Ectodermal cell (in vitro differentiated cells): Measurements from ENCODE around the gene FAM234A. TPM values are rescaled to one million over a fixed set of nuclear protein-coding genes. Genes with fewer than 3 reads are reported as not detected.

Source experiments
- H3K27ac ChIP-seq: 2 replicates; pipeline ENCODE4 v1.7.0; 2013; ENCODE audit warnings: mild to moderate bottlenecking, low read depth, low read length; ENCODE audit not compliant: insufficient read depth, poor library complexity, severe bottlenecking
- H3K27me3 ChIP-seq: 2 replicates; pipeline ENCODE4 v1.7.0; 2013; ENCODE audit warnings: mild to moderate bottlenecking, low read length; ENCODE audit not compliant: insufficient read depth, control insufficient read depth, poor library complexity, severe bottlenecking
- H3K36me3 ChIP-seq: one replicate; pipeline ENCODE4 v1.7.0; 2013; ENCODE audit warnings: low read length; ENCODE audit not compliant: control insufficient read depth, insufficient read depth
- H3K4me1 ChIP-seq: one replicate; pipeline ENCODE4 v1.7.0; 2013; ENCODE audit warnings: low read length; ENCODE audit not compliant: control insufficient read depth, insufficient read depth
- H3K4me3 ChIP-seq: 2 replicates; pipeline ENCODE4 v1.7.0; 2013; ENCODE audit warnings: low read depth, low read length, control low read depth; ENCODE audit not compliant: insufficient read depth
- H3K9me3 ChIP-seq: 2 replicates; pipeline ENCODE4 v1.7.0; 2013; ENCODE audit warnings: mild to moderate bottlenecking, low read length, moderate library complexity; ENCODE audit not compliant: control insufficient read depth
- WGBS, 2 experiments: methylation state at CpG; one replicate each; pipeline ENCODE4 v1.1.7; 2013; ENCODE audit warnings: missing lambda C conversion rate in 2 of 2; 5-methylcytosine and 5-hydroxymethylcytosine counted together
- polyA plus RNA-seq, 4 experiments: library from polyadenylated mRNA; stranded (reverse); fragments of 50-300 nt; gene quantifications; one replicate each; pipeline ENCODE4 v1.2.3, GENCODE V29; 2013

The FAM234A gene
- 131 TPM for polyA plus RNA-seq (2013, experiment 1 of 4)
- polyA plus RNA-seq (2013, experiment 2 of 4): 138 TPM
- 101 TPM for polyA plus RNA-seq (2013, experiment 3 of 4)
- polyA plus RNA-seq (2013, experiment 4 of 4): 113 TPM

- Histone ChIP-seq H3K4me3 (peak within 1 kb of the TSS; percentile 95), H3K9me3 (no peaks in the 10 kb centered on the region), H3K27me3 (no peaks in the 10 kb centered on the region), H3K27ac (peak within 1 kb of the TSS; percentile 98), H3K36me3 (no peaks in the 10 kb centered on the region), H3K4me1 (no peaks in the 10 kb centered on the region)
- WGBS, 2 experiments: 0% methylated on average over 85 of the region's 85 CpGs
These were observed at the start of gene FAM234A for GRCh38 chr16:234468-235305. FAM234A (plus strand) TSS chr16:234821; CDS start chr16:254414, 19,593 bp downstream.

- H3K9me3 ChIP-seq: no peaks in the 10 kb centered on the region
- WGBS, 2 experiments: 95 to 96% methylated on average over 13 of the region's 13 CpGs
- no peak overlapping the region for H3K4me3 ChIP-seq
- no peaks in the 10 kb centered on the region for H3K4me1 ChIP-seq
- peaks cover 29% of the 10 kb centered on the region for H3K36me3 ChIP-seq
- peaks cover 13% of the 10 kb centered on the region for H3K27me3 ChIP-seq
- H3K27ac ChIP-seq: no peak overlapping the region
These were observed 49.4 kb upstream of the FAM234A start for GRCh38 chr16:185213-185612.

GRCh38 chr16:185691-186090 is 48.9 kb upstream of the FAM234A start:
- Histone ChIP-seq H3K4me1 (no peaks in the 10 kb centered on the region), H3K36me3 (peaks cover 34% of the 10 kb centered on the region), H3K4me3 (no peak overlapping the region), H3K9me3 (no peaks in the 10 kb centered on the region), H3K27ac (no peak overlapping the region), H3K27me3 (peaks cover 8% of the 10 kb centered on the region)
- WGBS, 2 experiments: 89 to 93% methylated on average over 5 to 7 of the region's 11 CpGs

GRCh38 chr16:187330-187729 is 47.3 kb upstream of the FAM234A start:
- H3K27ac ChIP-seq: no peak overlapping the region

GRCh38 chr16:188674-189073 is 45.9 kb upstream of the FAM234A start:
- 90 to 91% methylated on average over 8 of the region's 8 CpGs for WGBS, 2 experiments
- Histone ChIP-seq H3K36me3 (peaks cover 54% of the 10 kb centered on the region), H3K4me3 (no peak overlapping the region)

More at GRCh38 chr16:187330-187729, 47.3 kb upstream of the FAM234A start:
- 97 to 98% methylated on average over 8 of the region's 8 CpGs for WGBS, 2 experiments
- Histone ChIP-seq H3K9me3 (no peaks in the 10 kb centered on the region), H3K4me1 (no peaks in the 10 kb centered on the region), H3K36me3 (peaks cover 48% of the 10 kb centered on the region), H3K4me3 (no peak overlapping the region), H3K27me3 (no peaks in the 10 kb centered on the region)

GRCh38 chr16:189604-190186 is 44.9 kb upstream of the FAM234A start:
- Histone ChIP-seq H3K27ac (no peak overlapping the region), H3K4me3 (no peak overlapping the region), H3K36me3 (peaks cover 54% of the 10 kb centered on the region), H3K27me3 (no peaks in the 10 kb centered on the region), H3K9me3 (no peaks in the 10 kb centered on the region), H3K4me1 (no peaks in the 10 kb centered on the region)
- WGBS, 2 experiments: 95 to 96% methylated on average over 34 of the region's 34 CpGs

More at GRCh38 chr16:188674-189073, 45.9 kb upstream of the FAM234A start:
- H3K27ac ChIP-seq: no peak overlapping the region
- no peaks in the 10 kb centered on the region for H3K4me1 ChIP-seq
- H3K27me3 ChIP-seq: no peaks in the 10 kb centered on the region
- H3K9me3 ChIP-seq: no peaks in the 10 kb centered on the region

- H3K27me3 ChIP-seq: no peaks in the 10 kb centered on the region
- no peak overlapping the region for H3K4me3 ChIP-seq
- peaks cover 61% of the 10 kb centered on the region for H3K36me3 ChIP-seq
- 94 to 96% methylated on average over 4 of the region's 4 CpGs for WGBS, 2 experiments
- no peaks in the 10 kb centered on the region for H3K4me1 ChIP-seq
- no peaks in the 10 kb centered on the region for H3K9me3 ChIP-seq
- H3K27ac ChIP-seq: no peak overlapping the region
These were observed 42.8 kb upstream of the FAM234A start for GRCh38 chr16:191831-192230.

- no peaks in the 10 kb centered on the region for H3K27me3 ChIP-seq
- H3K4me3 ChIP-seq: no peak overlapping the region
- WGBS, 2 experiments: 94 to 96% methylated on average over 9 to 11 of the region's 11 CpGs
- no peaks in the 10 kb centered on the region for H3K4me1 ChIP-seq
- no peaks in the 10 kb centered on the region for H3K9me3 ChIP-seq
- peaks cover 63% of the 10 kb centered on the region for H3K36me3 ChIP-seq
- no peak overlapping the region for H3K27ac ChIP-seq
These were observed 41.9 kb upstream of the FAM234A start for GRCh38 chr16:192686-193085.

GRCh38 chr16:193441-193840 is 41.2 kb upstream of the FAM234A start:
- 94 to 95% methylated on average over 15 of the region's 15 CpGs for WGBS, 2 experiments
- Histone ChIP-seq H3K4me1 (no peaks in the 10 kb centered on the region), H3K27ac (no peak overlapping the region), H3K9me3 (no peaks in the 10 kb centered on the region), H3K27me3 (no peaks in the 10 kb centered on the region), H3K36me3 (peaks cover 67% of the 10 kb centered on the region), H3K4me3 (no peak overlapping the region)

GRCh38 chr16:194516-194915 is 40.1 kb upstream of the FAM234A start:
- H3K9me3 ChIP-seq: no peaks in the 10 kb centered on the region
- H3K27me3 ChIP-seq: no peaks in the 10 kb centered on the region
- 93 to 94% methylated on average over 6 of the region's 6 CpGs for WGBS, 2 experiments
- H3K27ac ChIP-seq: no peak overlapping the region
- peaks cover 65% of the 10 kb centered on the region for H3K36me3 ChIP-seq
- H3K4me3 ChIP-seq: no peak overlapping the region
- H3K4me1 ChIP-seq: no peaks in the 10 kb centered on the region
